ENCODE results near the gene MFSD1. TPM values are rescaled to one million over a fixed set of nuclear protein-coding genes. Genes with fewer than 3 reads are reported as not detected.

Gene MFSD1
- total and polyA plus RNA-seq, 2 donors: 55.8 to 110 TPM

DNA sequence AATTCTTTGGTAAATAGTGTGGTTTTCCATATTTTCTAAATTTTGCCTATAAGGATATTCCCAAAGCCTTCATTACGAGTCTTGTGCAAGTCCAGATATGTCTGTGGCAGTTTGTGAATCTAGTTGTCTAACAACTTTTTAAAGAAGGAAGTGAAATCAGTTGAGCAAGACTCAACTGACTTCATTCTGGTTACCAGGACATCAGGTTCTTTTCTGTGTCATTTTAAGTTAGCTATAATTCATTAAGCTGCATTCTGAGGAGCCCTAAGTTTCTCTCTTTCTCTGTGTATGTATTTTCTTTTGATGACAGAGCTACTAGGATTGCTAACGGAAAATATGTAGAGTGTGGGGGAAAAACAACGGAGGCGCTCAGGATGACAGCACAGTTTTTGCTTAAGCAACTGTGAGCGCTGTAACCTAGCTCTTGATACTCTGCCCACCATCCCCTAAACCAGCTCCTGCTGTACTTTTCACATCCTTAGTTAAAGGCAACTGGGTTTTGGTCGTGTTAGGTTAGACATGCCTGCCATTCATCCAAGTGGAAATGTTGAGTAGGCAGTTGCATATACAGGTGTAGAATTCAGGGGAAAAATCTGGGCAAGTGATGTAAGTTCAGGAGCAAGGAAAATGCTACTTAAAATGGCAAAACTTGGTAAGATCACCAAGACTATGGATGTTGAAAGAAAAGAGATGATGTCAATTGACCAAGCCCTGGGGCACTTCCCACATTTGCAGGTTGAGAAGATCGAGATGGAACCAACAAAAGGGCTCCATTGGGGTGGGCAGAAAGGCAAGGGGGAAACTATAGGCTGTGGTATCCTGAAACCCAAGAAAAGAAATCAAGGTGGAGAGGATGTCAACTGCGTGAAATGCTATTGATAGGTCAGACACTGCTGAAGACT lies 9.2 kb downstream of the MFSD1 start:
- no peak for DNase-seq (ENCODE audit: extremely low spot score)
- peaks cover 11% of the 10 kb centered on the region for H3K36me3 ChIP-seq (ENCODE audit: insufficient read depth)
- H3K4me3 ChIP-seq (ENCODE audit: low read depth, low read length): no peak overlapping the region
- WGBS: 85% methylated on average over 8 of the region's 8 CpGs
- no peaks in the 10 kb centered on the region for H3K4me1 ChIP-seq (ENCODE audit: insufficient read depth)
- no peak overlapping the region for H3K27ac ChIP-seq (ENCODE audit: low read depth)

DNA sequence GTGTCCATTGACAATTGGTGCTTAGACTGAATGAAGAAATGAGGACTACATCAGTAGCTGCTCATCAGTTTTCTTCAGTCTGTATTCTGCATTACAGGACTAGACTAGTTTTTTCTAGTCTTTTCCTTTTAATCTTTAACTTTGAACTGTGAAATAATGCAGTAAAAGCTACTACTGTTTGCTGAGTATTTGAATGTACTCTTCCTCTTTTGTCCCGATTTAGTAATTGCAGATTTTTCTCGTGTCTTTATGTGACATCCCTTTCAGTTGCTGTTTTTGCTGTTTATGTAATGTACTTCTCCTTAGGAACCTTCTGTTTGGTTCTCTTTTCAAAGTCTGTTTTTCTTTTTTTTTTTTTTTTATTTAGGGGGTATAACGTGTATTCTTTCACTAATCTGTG lies 17.4 kb downstream of the MFSD1 start:
- H3K27ac ChIP-seq (ENCODE audit: low read depth): no peak overlapping the region
- H3K4me1 ChIP-seq (ENCODE audit: insufficient read depth): no peaks in the 10 kb centered on the region
- H3K4me3 ChIP-seq (ENCODE audit: low read depth, low read length): no peak overlapping the region
- H3K36me3 ChIP-seq (ENCODE audit: insufficient read depth): peaks cover 9% of the 10 kb centered on the region
- 80% methylated on average over 3 of the region's 3 CpGs for WGBS
- DNase-seq (ENCODE audit: extremely low spot score): no peak

DNA sequence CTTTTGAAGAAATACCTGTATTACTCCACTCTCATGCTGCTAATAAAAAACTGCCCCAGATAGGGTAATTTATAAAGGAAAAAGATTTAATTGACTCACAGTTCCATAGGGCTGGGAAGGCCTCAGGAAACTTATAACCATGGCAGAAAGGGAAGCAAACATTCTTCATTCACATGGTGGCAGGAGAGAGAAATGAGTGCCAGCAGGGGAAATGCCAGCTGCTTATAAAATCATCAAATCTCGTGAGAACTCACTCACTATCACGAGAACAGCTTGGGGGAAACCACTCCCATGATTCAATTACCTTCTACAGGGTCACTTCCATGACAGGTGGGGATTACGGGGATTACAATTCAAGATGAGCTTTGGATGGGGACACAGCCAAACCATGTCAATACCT lies 18.7 kb downstream of the MFSD1 start:
- no peak overlapping the region for H3K4me3 ChIP-seq (ENCODE audit: low read depth, low read length)
- DNase-seq (ENCODE audit: extremely low spot score): no peak
- WGBS: 70% methylated on average over 3 of the region's 3 CpGs
- no peaks in the 10 kb centered on the region for H3K4me1 ChIP-seq (ENCODE audit: insufficient read depth)
- H3K36me3 ChIP-seq (ENCODE audit: insufficient read depth): peaks cover 6% of the 10 kb centered on the region
- H3K27ac ChIP-seq (ENCODE audit: low read depth): no peak overlapping the region

DNA sequence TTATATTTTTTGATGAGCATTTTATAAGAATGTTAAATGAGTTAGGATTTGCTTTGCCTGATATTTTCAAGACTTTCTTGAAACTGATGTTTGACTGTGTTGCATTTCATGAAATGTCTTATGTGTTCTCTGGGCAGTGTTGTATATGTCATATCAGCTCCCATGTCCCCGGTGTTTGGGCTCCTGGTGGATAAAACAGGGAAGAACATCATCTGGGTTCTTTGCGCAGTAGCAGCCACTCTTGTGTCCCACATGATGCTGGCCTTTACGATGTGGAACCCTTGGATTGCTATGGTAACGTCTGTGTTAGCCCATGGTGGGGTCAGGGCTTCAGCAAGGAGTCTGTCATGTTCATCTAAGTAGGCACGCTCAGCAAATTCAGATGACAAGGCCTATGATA lies 20.0 kb downstream of the MFSD1 start:
- Histone ChIP-seq H3K4me3 (ENCODE audit: low read depth, low read length) (no peak overlapping the region), H3K4me1 (ENCODE audit: insufficient read depth) (no peaks in the 10 kb centered on the region), H3K36me3 (ENCODE audit: insufficient read depth) (peaks cover 8% of the 10 kb centered on the region), H3K27ac (ENCODE audit: low read depth) (no peak overlapping the region)
- DNase-seq (ENCODE audit: extremely low spot score): no peak
- WGBS: 92% methylated on average over 5 of the region's 5 CpGs

DNA sequence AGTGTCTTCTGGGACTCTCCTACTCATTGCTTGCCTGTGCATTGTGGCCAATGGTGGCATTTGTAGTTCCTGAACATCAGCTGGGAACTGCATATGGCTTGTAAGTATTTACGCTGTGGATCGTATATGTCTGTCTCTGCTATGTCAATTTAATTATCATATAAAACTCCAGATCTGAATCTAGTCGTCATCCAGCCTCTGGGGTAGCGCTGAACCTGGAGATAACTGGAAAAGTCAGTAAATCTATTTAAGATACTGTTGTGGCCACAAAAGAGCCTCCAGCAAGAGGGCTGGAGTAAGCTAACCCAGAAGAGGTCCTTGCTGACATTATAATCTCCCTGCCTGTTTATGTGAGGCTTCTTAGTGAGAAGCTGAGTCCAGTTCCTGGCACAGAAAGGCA lies 21.6 kb downstream of the MFSD1 start:
- Histone ChIP-seq H3K4me3 (ENCODE audit: low read depth, low read length) (no peak overlapping the region), H3K36me3 (ENCODE audit: insufficient read depth) (peaks cover 8% of the 10 kb centered on the region), H3K27ac (ENCODE audit: low read depth) (no peak overlapping the region), H3K4me1 (ENCODE audit: insufficient read depth) (no peaks in the 10 kb centered on the region)
- no peak for DNase-seq (ENCODE audit: extremely low spot score)
- WGBS: 93% methylated on average over 4 of the region's 4 CpGs

DNA sequence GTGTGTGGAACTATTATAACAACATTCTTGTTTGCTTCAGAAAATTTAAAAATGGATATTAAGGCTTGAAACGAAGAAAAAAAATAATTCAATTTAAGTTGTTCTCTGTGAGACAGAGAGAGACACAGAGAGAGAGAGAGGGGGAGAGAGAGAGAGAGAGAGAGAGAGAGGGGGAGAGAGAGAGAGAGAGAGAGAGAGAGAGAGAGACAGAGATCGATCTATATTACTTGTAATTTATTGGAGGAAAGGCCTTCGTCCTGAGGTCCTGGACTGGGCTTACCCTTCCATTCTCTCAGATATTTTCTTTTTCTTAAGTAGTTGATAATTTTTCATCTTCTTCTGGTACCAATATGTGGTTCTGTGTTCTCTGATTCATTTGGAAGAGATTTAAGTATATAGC lies 25.9 kb downstream of the MFSD1 start:
- Histone ChIP-seq H3K27ac (ENCODE audit: low read depth) (no peak overlapping the region), H3K36me3 (ENCODE audit: insufficient read depth) (peaks cover 8% of the 10 kb centered on the region), H3K4me1 (ENCODE audit: insufficient read depth) (no peaks in the 10 kb centered on the region), H3K4me3 (ENCODE audit: low read depth, low read length) (no peak overlapping the region)
- 92% methylated on average over 3 of the region's 3 CpGs for WGBS
- DNase-seq (ENCODE audit: extremely low spot score): no peak

DNA sequence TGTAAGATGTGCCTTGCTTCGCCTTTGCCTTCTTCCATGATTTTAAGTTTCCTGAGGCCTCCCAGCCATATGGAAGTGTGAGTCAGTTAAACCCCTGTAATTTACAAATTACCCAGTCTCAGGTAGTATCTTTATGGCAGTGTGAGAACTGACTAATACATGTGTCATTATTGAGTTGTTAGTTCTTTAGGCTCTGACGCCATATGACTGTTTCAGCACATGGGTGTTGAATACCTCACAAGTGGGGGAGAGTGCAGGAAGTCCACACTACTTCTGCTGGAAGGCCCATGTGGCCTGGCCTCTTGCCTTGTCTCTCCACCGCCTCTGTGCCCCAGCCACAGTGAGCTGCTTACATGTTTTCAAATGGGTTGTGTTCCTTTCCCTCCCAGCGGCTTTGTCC lies 28.5 kb downstream of the MFSD1 start:
- Histone ChIP-seq H3K27ac (ENCODE audit: low read depth) (no peak overlapping the region), H3K4me1 (ENCODE audit: insufficient read depth) (no peaks in the 10 kb centered on the region), H3K4me3 (ENCODE audit: low read depth, low read length) (no peak overlapping the region), H3K36me3 (ENCODE audit: insufficient read depth) (peaks cover 2% of the 10 kb centered on the region)
- 96% methylated on average over 4 of the region's 4 CpGs for WGBS
- no peak for DNase-seq (ENCODE audit: extremely low spot score)

DNA sequence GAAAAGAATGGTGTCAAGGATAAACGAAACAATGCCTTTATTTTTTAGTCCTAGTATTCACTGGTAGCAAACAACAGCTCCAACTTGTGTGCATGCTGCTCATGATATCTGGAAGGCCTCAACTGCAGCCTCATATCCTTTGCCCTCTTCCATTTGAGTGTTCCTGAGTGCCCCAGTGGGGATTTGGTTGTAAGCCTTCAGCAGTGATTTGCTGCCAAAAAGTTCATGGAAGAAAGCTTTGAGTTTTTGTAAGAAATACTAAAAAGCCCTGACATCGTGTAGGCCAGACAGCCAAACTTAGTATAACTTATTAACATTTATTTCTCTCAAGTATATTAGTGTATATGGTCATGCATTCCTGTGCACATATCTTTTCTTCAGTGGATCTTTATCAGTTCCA lies 30.0 kb downstream of the MFSD1 start:
- no peaks in the 10 kb centered on the region for H3K4me1 ChIP-seq (ENCODE audit: insufficient read depth)
- no peak overlapping the region for H3K4me3 ChIP-seq (ENCODE audit: low read depth, low read length)
- no peak overlapping the region for H3K27ac ChIP-seq (ENCODE audit: low read depth)
- WGBS: 56% methylated on average over 2 of the region's 2 CpGs
- no peak for DNase-seq (ENCODE audit: extremely low spot score)
- no peaks in the 10 kb centered on the region for H3K36me3 ChIP-seq (ENCODE audit: insufficient read depth)

DNA sequence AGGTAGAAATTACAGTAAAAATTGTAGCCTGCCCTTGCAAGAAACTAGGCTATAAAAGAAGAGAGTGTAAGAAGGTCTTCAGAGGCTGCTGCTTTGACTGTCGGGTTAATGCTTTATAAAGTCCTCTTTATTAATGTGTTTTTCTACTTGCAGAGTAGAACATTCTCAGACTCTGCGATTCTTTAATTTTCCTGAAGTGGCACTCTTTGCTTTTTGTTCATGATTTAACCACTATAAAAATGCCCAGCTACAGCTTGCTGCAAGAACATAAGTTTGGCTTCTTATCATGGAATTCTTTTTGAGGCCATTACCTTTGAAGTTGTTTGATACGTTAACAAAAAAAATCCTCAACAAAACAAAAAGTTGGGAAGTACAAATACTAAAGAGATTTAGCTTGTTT lies 33.8 kb downstream of the MFSD1 start:
- no peaks in the 10 kb centered on the region for H3K4me1 ChIP-seq (ENCODE audit: insufficient read depth)
- H3K27ac ChIP-seq (ENCODE audit: low read depth): no peak overlapping the region
- DNase-seq (ENCODE audit: extremely low spot score): no peak
- 39% methylated on average over 3 of the region's 3 CpGs for WGBS
- H3K36me3 ChIP-seq (ENCODE audit: insufficient read depth): no peaks in the 10 kb centered on the region
- H3K4me3 ChIP-seq (ENCODE audit: low read depth, low read length): no peak overlapping the region

DNA sequence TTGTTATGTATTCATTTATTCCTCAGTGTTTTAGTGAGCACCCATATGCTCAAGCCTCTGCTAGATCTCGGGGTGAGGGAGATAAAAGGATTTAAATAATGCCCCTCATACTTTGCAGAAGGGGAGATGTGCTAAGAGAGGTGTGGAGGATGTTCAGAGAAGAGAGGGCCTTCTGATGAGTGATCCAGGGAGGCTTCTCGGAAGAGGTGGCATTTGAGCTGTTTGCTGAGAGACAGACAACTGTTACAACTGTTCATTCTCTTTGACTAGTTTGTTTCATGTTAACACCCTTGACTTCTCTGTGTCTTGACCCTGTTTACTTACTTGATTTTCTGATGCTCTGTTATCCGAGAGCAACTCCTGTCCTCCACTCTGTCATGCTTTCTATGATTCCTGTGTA lies 34.5 kb downstream of the MFSD1 start:
- 72% methylated on average over 3 of the region's 3 CpGs for WGBS

DNA sequence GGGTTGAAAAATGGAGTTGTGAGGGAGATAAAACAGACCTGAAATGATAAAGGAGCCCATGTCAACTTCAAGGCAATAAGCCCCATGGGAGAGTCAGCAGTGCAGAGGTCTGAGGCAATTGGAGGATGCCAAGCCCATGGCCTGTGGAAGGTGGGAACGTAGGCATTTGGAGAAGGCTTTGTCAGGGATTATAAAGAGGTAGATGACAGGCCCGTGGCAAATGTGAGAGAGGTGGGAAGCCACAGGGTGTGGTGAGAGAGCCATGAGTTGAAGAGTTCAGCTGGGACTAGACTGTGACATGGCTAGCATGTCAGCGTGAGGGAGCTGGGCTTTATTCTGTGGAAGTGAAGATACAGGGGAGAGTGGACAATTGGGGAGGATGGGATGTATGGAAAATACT lies 35.4 kb downstream of the MFSD1 start:
- no peak overlapping the region for H3K27ac ChIP-seq (ENCODE audit: low read depth)
- no peaks in the 10 kb centered on the region for H3K36me3 ChIP-seq (ENCODE audit: insufficient read depth)
- WGBS: 63% methylated on average over 3 of the region's 3 CpGs
- DNase-seq (ENCODE audit: extremely low spot score): no peak
- no peak overlapping the region for H3K4me3 ChIP-seq (ENCODE audit: low read depth, low read length)
- H3K4me1 ChIP-seq (ENCODE audit: insufficient read depth): no peaks in the 10 kb centered on the region

More for the DNA sequence above, 34.5 kb downstream of the MFSD1 start:
- DNase-seq (ENCODE audit: extremely low spot score): no peak
- no peaks in the 10 kb centered on the region for H3K36me3 ChIP-seq (ENCODE audit: insufficient read depth)
- H3K4me1 ChIP-seq (ENCODE audit: insufficient read depth): no peaks in the 10 kb centered on the region
- H3K27ac ChIP-seq (ENCODE audit: low read depth): no peak overlapping the region
- no peak overlapping the region for H3K4me3 ChIP-seq (ENCODE audit: low read depth, low read length)

DNA sequence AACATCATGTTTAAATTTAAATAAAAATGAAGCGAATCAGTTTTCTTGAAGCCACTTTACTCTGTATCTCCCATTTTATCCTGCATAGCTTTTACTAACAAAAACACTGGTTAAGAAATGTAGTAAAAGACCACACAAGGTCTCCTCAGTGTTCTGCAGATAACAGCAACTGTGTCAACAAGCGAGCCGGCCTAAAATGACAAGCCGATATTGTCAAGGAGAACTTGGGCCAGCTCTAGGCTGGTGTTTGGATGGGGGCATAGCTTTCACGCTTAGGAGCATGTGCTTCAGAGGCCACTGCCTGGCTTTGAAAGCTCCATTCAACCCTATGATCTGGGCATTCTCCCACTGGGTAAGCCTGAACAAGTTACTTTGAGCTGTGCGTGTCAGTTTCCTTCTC lies 38.1 kb downstream of the MFSD1 start:
- Histone ChIP-seq H3K4me1 (ENCODE audit: insufficient read depth) (no peaks in the 10 kb centered on the region), H3K27ac (ENCODE audit: low read depth) (no peak overlapping the region), H3K4me3 (ENCODE audit: low read depth, low read length) (no peak overlapping the region), H3K36me3 (ENCODE audit: insufficient read depth) (no peaks in the 10 kb centered on the region)
- WGBS: 84% methylated on average over 6 of the region's 6 CpGs
- DNase-seq (ENCODE audit: extremely low spot score): no peak

DNA sequence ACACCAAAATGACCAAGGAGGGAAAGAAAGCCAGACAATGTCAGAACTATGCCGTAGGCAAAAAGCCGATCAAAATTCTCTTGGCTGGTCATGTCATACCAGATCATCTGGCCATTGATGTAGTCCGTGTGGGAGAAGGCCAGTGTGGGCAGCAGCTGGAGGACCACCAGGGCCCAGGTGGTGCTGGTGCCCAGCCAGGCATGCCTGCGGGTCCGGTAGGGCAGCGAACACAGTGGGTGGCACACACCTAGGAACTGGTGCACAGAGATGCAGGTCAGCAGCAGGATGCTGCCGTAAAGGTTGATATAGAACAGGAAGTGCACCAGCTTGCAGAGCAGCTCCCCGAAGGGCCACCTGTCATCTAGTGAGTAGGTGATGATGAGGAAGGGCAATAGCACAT lies 39.5 kb downstream of the MFSD1 start:
- H3K4me1 ChIP-seq (ENCODE audit: insufficient read depth): no peaks in the 10 kb centered on the region
- H3K4me3 ChIP-seq (ENCODE audit: low read depth, low read length): no peak overlapping the region
- no peak overlapping the region for H3K27ac ChIP-seq (ENCODE audit: low read depth)
- H3K36me3 ChIP-seq (ENCODE audit: insufficient read depth): no peaks in the 10 kb centered on the region
- 90% methylated on average over 8 of the region's 8 CpGs for WGBS
- DNase-seq (ENCODE audit: extremely low spot score): no peak

DNA sequence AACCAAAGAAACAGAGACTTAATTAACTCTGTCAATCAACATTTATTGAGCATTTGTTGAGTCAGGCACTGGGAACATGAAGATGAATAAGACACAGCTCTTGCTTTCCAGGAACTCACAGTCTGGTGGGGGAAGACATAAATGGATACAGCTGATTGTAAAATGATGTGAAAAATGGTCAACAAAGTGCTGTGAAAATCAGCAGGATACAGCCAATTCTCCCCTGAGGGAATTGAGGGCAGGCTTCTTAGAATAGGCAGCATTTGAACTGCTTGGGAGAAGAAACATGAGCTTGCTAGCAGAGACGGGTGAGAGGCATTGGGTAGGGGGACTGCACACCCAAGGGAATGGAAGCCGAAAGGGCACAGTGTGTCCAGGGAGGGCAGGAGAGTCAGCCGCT lies 41.1 kb downstream of the MFSD1 start:
- Histone ChIP-seq H3K27ac (ENCODE audit: low read depth) (no peak overlapping the region), H3K4me3 (ENCODE audit: low read depth, low read length) (no peak overlapping the region), H3K4me1 (ENCODE audit: insufficient read depth) (no peaks in the 10 kb centered on the region), H3K36me3 (ENCODE audit: insufficient read depth) (no peaks in the 10 kb centered on the region)
- no peak for DNase-seq (ENCODE audit: extremely low spot score)
- 69% methylated on average over 3 of the region's 3 CpGs for WGBS
